Activated CD4-positive, alpha-beta T cell treated with anti-CD3 and anti-CD28 coated beads for 4 hours (primary cell): Measurements from ENCODE around the gene DAGLA.
"Not testable (repeated sequence)": the region's sequence is repeated elsewhere in the genome, so short reads cannot be mapped to it uniquely, and the experiment has no call there.

Experiments used
- DNase-seq, 2 donors: peaks; one replicate each; pipeline ENCODE4 v3.0.0-alpha.2; 2020

DAGLA gene

GRCh38 chr11:61679893-61680621 is at the start of gene DAGLA:
Gene DAGLA (plus strand): TSS chr11:61680391. CDS start chr11:61720156, 39,765 bp downstream.
- DNase-seq = peak; percentile 72 to 75

- DNase-seq = no peak
Observed at GRCh38 chr11:61632096-61632495, 48.1 kb upstream of the DAGLA start.

GRCh38 chr11:61635304-61635703 is 44.9 kb upstream of the DAGLA start:
- DNase-seq = no peak

- DNase-seq = no peak
Observed at GRCh38 chr11:61635787-61636186, 44.4 kb upstream of the DAGLA start.

- DNase-seq = no peak
Observed at GRCh38 chr11:61636676-61637075, 43.5 kb upstream of the DAGLA start.

GRCh38 chr11:61637277-61637676 is 42.9 kb upstream of the DAGLA start:
- no peak for DNase-seq

GRCh38 chr11:61639816-61640443 is 40.3 kb upstream of the DAGLA start:
- no peak for DNase-seq

- no peak for DNase-seq
Observed at GRCh38 chr11:61642162-61642561, 38.0 kb upstream of the DAGLA start.

- DNase-seq = no peak
Observed at GRCh38 chr11:61645179-61645868, 34.9 kb upstream of the DAGLA start.

GRCh38 chr11:61647529-61647928 is 32.7 kb upstream of the DAGLA start:
- DNase-seq = no peak

- no peak for DNase-seq
Observed at GRCh38 chr11:61650781-61651571, 29.2 kb upstream of the DAGLA start.

- no peak for DNase-seq
Observed at GRCh38 chr11:61652135-61652534, 28.1 kb upstream of the DAGLA start.

GRCh38 chr11:61654397-61654829 is 25.8 kb upstream of the DAGLA start:
- no peak for DNase-seq

GRCh38 chr11:61655266-61656159 is 24.7 kb upstream of the DAGLA start:
- DNase-seq = not testable (repeated sequence)

GRCh38 chr11:61656347-61657077 is 23.7 kb upstream of the DAGLA start:
- no peak for DNase-seq

GRCh38 chr11:61657566-61658290 is 22.5 kb upstream of the DAGLA start:
- no peak for DNase-seq

GRCh38 chr11:61659413-61660196 is 20.6 kb upstream of the DAGLA start:
- DNase-seq = no peak

GRCh38 chr11:61660997-61661396 is 19.2 kb upstream of the DAGLA start:
- DNase-seq = not testable (repeated sequence)

- no peak for DNase-seq
Observed at GRCh38 chr11:61666684-61667297, 13.4 kb upstream of the DAGLA start.
